Measurements from ENCODE around the gene SERPINE2.

GRCh38 chr2:223995569-223995968 is 43.5 kb downstream of the SERPINE2 start:
- TF ChIP-seq POLR2A (IDR thresholded peaks at IDR 0.05; ENCODE audit: low read length) = no peak
- no peak for TF ChIP-seq GATA1 (IDR thresholded peaks at IDR 0.05; ENCODE audit: low read depth, low read length)

Measured in erythroblast (primary cell).